ENCODE measurements around the gene PRRT1. TPM values are rescaled to one million over a fixed set of nuclear protein-coding genes. Genes with fewer than 3 reads are reported as not detected.

The PRRT1 gene
- total and polyA plus RNA-seq, 2 of the 4 experiments (the other 2 are of a cell fraction): 0.99 TPM; not detected in 1

GRCh38 chr6:32189069-32189741 is 37.5 kb upstream of the PRRT1 start (continued):
- TF ChIP-seq, protein P1, sequence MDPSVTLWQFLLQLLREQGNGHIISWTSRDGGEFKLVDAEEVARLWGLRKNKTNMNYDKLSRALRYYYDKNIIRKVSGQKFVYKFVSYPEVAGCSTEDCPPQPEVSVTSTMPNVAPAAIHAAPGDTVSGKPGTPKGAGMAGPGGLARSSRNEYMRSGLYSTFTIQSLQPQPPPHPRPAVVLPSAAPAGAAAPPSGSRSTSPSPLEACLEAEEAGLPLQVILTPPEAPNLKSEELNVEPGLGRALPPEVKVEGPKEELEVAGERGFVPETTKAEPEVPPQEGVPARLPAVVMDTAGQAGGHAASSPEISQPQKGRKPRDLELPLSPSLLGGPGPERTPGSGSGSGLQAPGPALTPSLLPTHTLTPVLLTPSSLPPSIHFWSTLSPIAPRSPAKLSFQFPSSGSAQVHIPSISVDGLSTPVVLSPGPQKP (IDR thresholded peaks at IDR 0.05; ENCODE audit: borderline replicate concordance, low read depth, low read length): no peak

DNA sequence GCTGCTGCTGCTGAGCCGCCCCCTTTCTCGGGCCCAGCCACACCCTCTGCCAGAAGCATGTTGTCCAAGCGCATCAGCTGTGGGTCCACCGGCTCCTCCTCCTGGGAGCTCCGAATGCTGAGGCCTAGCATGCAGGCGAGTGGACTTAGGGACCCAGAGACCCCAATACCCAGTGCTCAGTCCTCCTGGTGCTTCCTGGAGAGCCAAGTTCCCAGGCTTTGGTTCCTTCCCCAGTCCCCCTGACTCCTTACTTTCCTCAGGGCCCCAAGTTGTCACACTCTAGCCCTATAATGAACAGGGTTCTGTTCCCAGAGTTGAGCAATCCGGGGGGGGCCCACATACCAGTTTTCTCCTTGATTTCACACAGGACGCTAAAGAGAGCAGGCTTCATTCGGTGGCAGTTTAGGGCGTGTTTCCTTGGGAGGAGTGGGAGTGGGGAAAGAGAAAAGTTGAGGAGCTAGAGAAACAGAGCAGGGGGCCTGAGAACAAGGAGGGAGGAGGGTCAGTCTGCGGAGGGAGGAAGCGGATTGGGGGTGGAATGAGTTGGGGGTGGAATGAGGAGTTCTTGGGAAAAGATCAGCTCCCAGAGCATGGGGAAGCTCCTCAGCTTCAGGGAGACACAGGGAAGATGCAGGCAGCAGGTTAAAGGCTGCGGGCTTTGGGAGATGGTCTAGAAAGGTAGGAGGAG is 36.8 kb upstream of the PRRT1 start:
- in situ Hi-C loops (cut with MboI; ENCODE audit: low sequenced_read_pairs): loop anchor here (25.0 kb wide), 1 partner anchor 774 kb away; the partner anchor contains the start of genes BRD2 and HLA-DMA

More for the DNA sequence above, 36.8 kb upstream of the PRRT1 start:
- peak overlapping the region; percentile 97 for H3K4ac ChIP-seq (ENCODE audit: low read depth, low read length)
- H3K18ac ChIP-seq (ENCODE audit: low read depth, low read length): peak overlapping the region; percentile 45
- no peaks in the 10 kb centered on the region for H3K9me3 ChIP-seq (ENCODE audit: control insufficient read depth, insufficient read depth, low read length)
- peak overlapping the region; percentile 41; the same call in 1 of the 3 replicates for H2BK15ac ChIP-seq (ENCODE audit: low read depth, low read length)
- H3K27me3 ChIP-seq (ENCODE audit: control insufficient read depth, insufficient read depth, low read length): no peaks in the 10 kb centered on the region
- H3K56ac ChIP-seq (ENCODE audit: extremely low read depth, insufficient read depth, low read length): peak overlapping the region; percentile 98
- TF ChIP-seq CTCF (conservative IDR thresholded peaks at IDR 0.05; ENCODE audit: low read depth, low read length) (no peak), CEBPB (IDR thresholded peaks at IDR 0.05; ENCODE audit: low read depth, low read length) (peak; percentile 53)
- H3K4me3 ChIP-seq (ENCODE audit: insufficient read depth, low read depth, low read length): peak overlapping the region; percentile 75
- peak overlapping the region; percentile 99 for H3K9ac ChIP-seq (ENCODE audit: low read depth, low read length)
- H3K4me2 ChIP-seq (ENCODE audit: low read depth, low read length): peak overlapping the region; percentile 85
- peaks cover 12% of the 10 kb centered on the region for H3K4me1 ChIP-seq (ENCODE audit: control insufficient read depth, insufficient read depth, low read length)
- peak overlapping the region; percentile 76 to 87 for H4K8ac ChIP-seq (ENCODE audit: low read depth in 2 of 2, low read length in 2 of 2)
- H3K23ac ChIP-seq (ENCODE audit: low read depth, low read length): peak overlapping the region; percentile 99
- dilution Hi-C loops (cut with HindIII; ENCODE audit: low sequenced_read_pairs, unreplicated experiment) (no loop called here), intact Hi-C loops (cut with micrococcal nuclease) (loop anchor here (5.0 kb wide), 1 partner anchor 784 kb away; no protein-coding TSS in a partner anchor)
- peaks cover 16% of the 10 kb centered on the region for H3K9me1 ChIP-seq (ENCODE audit: insufficient read depth, low read length)
- H4K5ac ChIP-seq (ENCODE audit: low read depth, low read length): peak overlapping the region; percentile 65
- peak overlapping the region; percentile 72 for H2BK120ac ChIP-seq (ENCODE audit: low read depth, low read length)
- H2AK5ac ChIP-seq (ENCODE audit: low read depth, low read length): peak overlapping the region; percentile 99
- no peaks in the 10 kb centered on the region for H4K20me1 ChIP-seq (ENCODE audit: insufficient read depth, low read length)
- peak overlapping the region; percentile 99 for H3K14ac ChIP-seq (replicated peaks; ENCODE audit: low read depth, low read length)
- H3K27ac ChIP-seq (ENCODE audit: insufficient read depth, low read length): peak overlapping the region; percentile 91
- H2BK20ac ChIP-seq (ENCODE audit: low read depth, low read length): 0 out of 2 replicates have a peak overlapping the region, but pooled peaks have one; percentile 1
- peak overlapping the region; percentile 88 for H2AK9ac ChIP-seq (replicated peaks; ENCODE audit: low read depth, low read length, poor library complexity)
- BruUV-seq (replicated peaks): no TSS peak
- POLR2A ChIA-PET (ENCODE audit: unreplicated experiment): interaction anchor here (0.6 to 1.8 kb wide), 2 partner anchors 11 to 66 kb away, joined by 5 to 7 read pairs; no protein-coding TSS in a partner anchor
- H2BK5ac ChIP-seq (ENCODE audit: low read depth, low read length, poor library complexity, severe bottlenecking): peak overlapping the region; percentile 83
- peak overlapping the region; percentile 67 for H2AFZ ChIP-seq (replicated peaks; ENCODE audit: low read length, poor library complexity)
- CTCF ChIA-PET: no interaction called here
- WGBS, 2 experiments (ENCODE audit: extremely low coverage in 2 of 2, insufficient read length in 1 of 2): 10% methylated on average over 4 of the region's 13 CpGs; no CpG with 5 or more reads in 1 of the 2 experiments
- peak; percentile 18 for ATAC-seq (ENCODE audit: low read depth)
- H4K91ac ChIP-seq (ENCODE audit: insufficient read depth, low read depth, low read length): peak overlapping the region; percentile 96
- peaks cover 23% of the 10 kb centered on the region for H3K36me3 ChIP-seq (ENCODE audit: control insufficient read depth, insufficient read depth, low read length)
- peak; percentile 12 for DNase-seq
- H3K79me1 ChIP-seq (ENCODE audit: low read depth in 1 of 2, low read length in 2 of 2): peaks cover 21 to 64% of the 10 kb centered on the region in 2 experiments

Data from IMR-90 (cell line).